ENCODE results near the gene PRR20G.
"Not testable (repeated sequence)": the region's sequence is repeated elsewhere in the genome, so short reads cannot be mapped to it uniquely, and the experiment has no call there.

PRR20G gene

GRCh38 chr3:127304121-127304744 is 16.4 kb upstream of the PRR20G start:
- in situ Hi-C loops (cut with MboI; ENCODE audit: low sequenced_read_pairs) = no loop called here

GRCh38 chr3:127299276-127299675 is 11.4 kb upstream of the PRR20G start:
- in situ Hi-C loops (cut with MboI; ENCODE audit: low sequenced_read_pairs) = no loop called here

GRCh38 chr3:127296959-127297358 is 9.1 kb upstream of the PRR20G start:
- in situ Hi-C loops (cut with MboI; ENCODE audit: low sequenced_read_pairs) = no loop called here

- in situ Hi-C loops (cut with MboI; ENCODE audit: low sequenced_read_pairs) = no loop called here
Observed at GRCh38 chr3:127296166-127296565, 8.3 kb upstream of the PRR20G start.

- in situ Hi-C loops (cut with MboI; ENCODE audit: low sequenced_read_pairs) = not testable (repeated sequence)
Observed at GRCh38 chr3:127293650-127294049, 5.8 kb upstream of the PRR20G start.

- in situ Hi-C loops (cut with MboI; ENCODE audit: low sequenced_read_pairs) = no loop called here
Observed at GRCh38 chr3:127291611-127292010, 3.8 kb upstream of the PRR20G start.

GRCh38 chr3:127291114-127291513 is 3.3 kb upstream of the PRR20G start:
- in situ Hi-C loops (cut with MboI; ENCODE audit: low sequenced_read_pairs) = no loop called here

GRCh38 chr3:127289706-127290575 is 2.1 kb upstream of the PRR20G start:
- in situ Hi-C loops (cut with MboI; ENCODE audit: low sequenced_read_pairs) = no loop called here

GRCh38 chr3:127288921-127289705 is 1.3 kb upstream of the PRR20G start:
- in situ Hi-C loops (cut with MboI; ENCODE audit: low sequenced_read_pairs) = no loop called here

- in situ Hi-C loops (cut with MboI; ENCODE audit: low sequenced_read_pairs) = no loop called here
Observed at GRCh38 chr3:127288343-127288742, 497 bp upstream of the PRR20G start.

GRCh38 chr3:127286571-127287140 is 1.2 kb downstream of the PRR20G start:
- in situ Hi-C loops (cut with MboI; ENCODE audit: low sequenced_read_pairs) = no loop called here

GRCh38 chr3:127284258-127284657 is 3.6 kb downstream of the PRR20G start:
- in situ Hi-C loops (cut with MboI; ENCODE audit: low sequenced_read_pairs) = no loop called here

- in situ Hi-C loops (cut with MboI; ENCODE audit: low sequenced_read_pairs) = no loop called here
Observed at GRCh38 chr3:127277561-127277960, 10.3 kb downstream of the PRR20G start.

GRCh38 chr3:127276995-127277394 is 10.9 kb downstream of the PRR20G start:
- in situ Hi-C loops (cut with MboI; ENCODE audit: low sequenced_read_pairs) = no loop called here

GRCh38 chr3:127276396-127276795 is 11.4 kb downstream of the PRR20G start:
- in situ Hi-C loops (cut with MboI; ENCODE audit: low sequenced_read_pairs) = no loop called here

- in situ Hi-C loops (cut with MboI; ENCODE audit: low sequenced_read_pairs) = no loop called here
Observed at GRCh38 chr3:127275287-127275781, 12.5 kb downstream of the PRR20G start.

GRCh38 chr3:127274200-127274760 is 13.6 kb downstream of the PRR20G start:
- in situ Hi-C loops (cut with MboI; ENCODE audit: low sequenced_read_pairs) = no loop called here

- in situ Hi-C loops (cut with MboI; ENCODE audit: low sequenced_read_pairs) = no loop called here
Observed at GRCh38 chr3:127273206-127273605, 14.6 kb downstream of the PRR20G start.

- in situ Hi-C loops (cut with MboI; ENCODE audit: low sequenced_read_pairs) = no loop called here
Observed at GRCh38 chr3:127266186-127266585, 21.7 kb downstream of the PRR20G start.

- in situ Hi-C loops (cut with MboI; ENCODE audit: low sequenced_read_pairs) = no loop called here
Observed at GRCh38 chr3:127265581-127265981, 22.3 kb downstream of the PRR20G start.

Measured in HL-60/S4 treated with phorbol 12-myristate 13-acetate at 8.2 ng/mL for 4 days and 3 days (cell line).